SK-N-MC (cell line): ENCODE results near the gene VASH2.

Experiments
- EZH2 ChIP-seq: fragments of 200-600 bp; sonication (generic); IDR thresholded peaks from one replicate; pipeline ENCODE4 v1.6.1; 2017; ENCODE audit warnings: antibody characterized with exemption
- FOXP2 ChIP-seq: optimal IDR thresholded peaks from 2 replicates; pipeline ENCODE3; 2011; ENCODE audit warnings: mild to moderate bottlenecking, moderate library complexity; ENCODE audit not compliant: insufficient read depth; ENCODE audit errors: extremely low read length, control extremely low read depth
- POLR2AphosphoS5 ChIP-seq: IDR thresholded peaks from 2 replicates; pipeline ENCODE4 v1.6.1; 2012; ENCODE audit warnings: mild to moderate bottlenecking, low read depth, low read length, borderline replicate concordance

DNA sequence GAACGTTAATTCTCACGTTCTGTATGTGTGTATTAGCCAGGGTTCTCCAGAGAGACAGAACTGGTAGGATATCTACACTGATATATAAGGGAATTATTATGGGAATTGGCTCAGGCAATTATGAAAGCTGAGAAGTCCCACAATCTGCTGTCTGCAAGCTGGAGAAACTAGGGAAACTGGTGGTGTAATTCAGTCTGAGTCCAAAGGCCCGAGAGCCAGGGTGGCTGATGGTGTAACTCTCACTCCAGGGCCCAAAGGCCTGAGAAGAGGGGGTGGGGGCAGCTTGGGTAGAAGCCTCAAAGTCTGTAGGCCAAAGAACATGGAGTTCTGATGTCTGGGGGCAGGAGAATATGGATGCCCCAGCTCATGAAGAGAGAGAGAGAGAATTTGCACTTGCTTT lies 13.3 kb upstream of the VASH2 start:
- no peak for TF ChIP-seq POLR2AphosphoS5
- no peak for TF ChIP-seq EZH2
- no peak for TF ChIP-seq FOXP2
